Left forelimb (tissue), 1 donor: ENCODE data around the gene BCL11B.

Source experiments
- DNase-seq: peaks from one replicate; pipeline ENCODE4 v3.0.0-alpha.2; 2018; ENCODE audit warnings: low spot score

The BCL11B gene

DNA sequence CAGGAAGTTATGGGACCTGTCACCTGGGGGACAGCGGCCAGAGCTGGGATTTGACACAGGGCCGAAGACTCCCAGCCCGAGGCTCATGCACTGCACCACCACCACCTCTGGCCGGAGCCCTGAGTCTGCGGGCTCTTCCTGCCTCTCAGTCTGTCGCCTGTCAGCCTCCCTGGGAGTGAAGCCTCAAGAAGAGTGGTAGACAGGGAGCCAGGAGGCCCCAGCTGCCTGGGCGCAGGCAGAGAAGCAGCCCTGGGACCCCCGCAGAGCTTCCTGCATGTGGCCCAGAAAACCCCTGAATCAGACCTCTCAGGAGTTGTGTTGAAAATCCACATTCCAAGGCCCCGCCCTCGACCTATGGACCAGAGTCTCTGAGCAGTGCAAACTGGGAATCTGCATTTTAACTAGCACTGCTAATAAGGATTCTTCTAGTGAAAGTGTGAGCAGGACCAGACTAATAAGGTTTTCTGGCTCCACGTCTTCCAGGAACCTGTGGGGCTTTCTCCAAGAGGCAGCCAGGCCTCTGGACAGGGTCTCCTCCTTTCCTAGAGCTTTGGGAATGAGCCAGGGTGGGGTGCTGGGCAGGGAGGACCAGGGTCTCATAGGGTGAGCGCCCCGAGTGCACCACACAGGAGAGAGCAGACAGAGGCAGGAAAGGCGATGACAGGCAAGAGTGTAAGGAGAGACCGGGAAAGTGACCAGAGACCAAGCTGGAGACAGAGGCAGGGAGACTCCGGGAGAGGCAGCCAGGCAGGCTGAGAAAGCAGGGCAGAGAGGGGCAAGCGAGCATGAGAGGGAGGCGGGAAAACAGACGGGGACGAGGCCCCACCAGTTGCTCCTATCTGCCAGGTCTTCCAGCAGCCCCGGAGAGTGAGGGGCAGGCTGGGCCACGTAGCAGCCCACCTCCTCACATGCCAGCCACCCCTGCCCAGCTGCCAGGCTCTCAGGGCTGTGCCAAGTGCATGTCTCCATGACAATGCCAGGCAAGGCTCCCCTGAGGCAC lies 112.4 kb downstream of the BCL11B start:
- peak; percentile 45 for DNase-seq

- DNase-seq, result peak; percentile 41
Measured at GRCh38 chr14:99158646-99159165, 113.3 kb downstream of the BCL11B start.

- no peak for DNase-seq
Measured at GRCh38 chr14:99158150-99158549, 113.8 kb downstream of the BCL11B start.

GRCh38 chr14:99157676-99158075 lies 114.3 kb downstream of the BCL11B start:
- DNase-seq, result peak; percentile 40

- no peak for DNase-seq
Measured at GRCh38 chr14:99157246-99157645, 114.8 kb downstream of the BCL11B start.

- DNase-seq, result no peak
Measured at GRCh38 chr14:99156814-99157213, 115.2 kb downstream of the BCL11B start.

DNA sequence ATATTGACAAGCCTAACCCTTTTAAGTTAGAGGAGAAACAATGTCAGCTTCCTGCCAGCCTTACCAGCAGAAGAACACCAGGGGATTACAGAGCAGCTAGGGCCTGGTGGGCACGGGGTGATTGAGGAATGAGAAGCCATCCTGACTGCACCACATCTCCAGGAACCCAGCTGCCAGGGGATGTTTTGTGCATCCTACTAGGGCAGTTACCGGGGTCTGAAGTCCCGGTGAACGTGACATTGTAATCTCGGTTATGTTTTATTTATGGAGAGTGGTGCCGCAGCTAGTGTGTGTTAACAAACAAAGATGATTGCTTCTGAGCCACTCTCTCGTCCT lies 115.9 kb downstream of the BCL11B start:
- no peak for DNase-seq

GRCh38 chr14:99155173-99156089 lies 116.6 kb downstream of the BCL11B start:
- DNase-seq, result no peak

GRCh38 chr14:99150236-99150635 lies 121.8 kb downstream of the BCL11B start:
- DNase-seq, result no peak

- DNase-seq, result no peak
Measured at GRCh38 chr14:99148861-99149610, 123.0 kb downstream of the BCL11B start.

DNA sequence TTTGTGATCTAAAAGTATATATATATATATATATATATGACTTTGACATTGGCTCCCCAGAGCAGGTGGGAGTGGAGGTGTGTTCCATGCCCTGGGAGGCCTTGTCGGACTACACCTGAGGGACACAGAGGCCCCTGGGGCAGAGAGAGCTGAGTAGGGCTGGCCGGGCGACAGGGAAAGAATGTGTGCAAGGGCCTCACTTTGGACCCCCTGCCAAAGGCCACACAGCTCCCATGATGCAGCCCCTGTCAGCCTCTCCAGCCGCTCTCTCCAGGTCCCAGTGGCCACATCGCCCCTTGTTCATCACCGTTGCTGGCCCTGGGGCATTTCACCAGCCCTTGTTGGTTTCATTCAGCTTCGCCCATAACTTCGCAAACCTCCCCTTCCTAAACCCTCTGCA lies 123.9 kb downstream of the BCL11B start:
- no peak for DNase-seq

DNA sequence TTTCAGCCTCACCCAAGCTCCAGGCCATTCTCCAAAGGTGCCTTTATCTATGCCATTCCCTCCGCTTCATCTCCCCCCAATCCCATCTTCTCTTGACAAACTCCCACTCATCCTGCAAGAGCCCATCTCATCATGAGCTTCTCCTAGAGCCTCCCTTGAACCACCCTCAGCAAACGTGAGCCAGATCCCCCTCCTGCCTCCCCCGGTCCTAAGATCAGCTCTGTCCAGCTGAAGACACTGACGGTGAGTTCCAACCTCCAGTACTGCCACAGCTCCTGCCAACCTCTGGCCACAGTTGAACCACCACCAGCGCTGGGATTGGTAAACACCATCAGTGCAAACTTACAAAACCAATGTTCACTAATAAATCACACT lies 124.6 kb downstream of the BCL11B start:
- DNase-seq, result no peak

DNA sequence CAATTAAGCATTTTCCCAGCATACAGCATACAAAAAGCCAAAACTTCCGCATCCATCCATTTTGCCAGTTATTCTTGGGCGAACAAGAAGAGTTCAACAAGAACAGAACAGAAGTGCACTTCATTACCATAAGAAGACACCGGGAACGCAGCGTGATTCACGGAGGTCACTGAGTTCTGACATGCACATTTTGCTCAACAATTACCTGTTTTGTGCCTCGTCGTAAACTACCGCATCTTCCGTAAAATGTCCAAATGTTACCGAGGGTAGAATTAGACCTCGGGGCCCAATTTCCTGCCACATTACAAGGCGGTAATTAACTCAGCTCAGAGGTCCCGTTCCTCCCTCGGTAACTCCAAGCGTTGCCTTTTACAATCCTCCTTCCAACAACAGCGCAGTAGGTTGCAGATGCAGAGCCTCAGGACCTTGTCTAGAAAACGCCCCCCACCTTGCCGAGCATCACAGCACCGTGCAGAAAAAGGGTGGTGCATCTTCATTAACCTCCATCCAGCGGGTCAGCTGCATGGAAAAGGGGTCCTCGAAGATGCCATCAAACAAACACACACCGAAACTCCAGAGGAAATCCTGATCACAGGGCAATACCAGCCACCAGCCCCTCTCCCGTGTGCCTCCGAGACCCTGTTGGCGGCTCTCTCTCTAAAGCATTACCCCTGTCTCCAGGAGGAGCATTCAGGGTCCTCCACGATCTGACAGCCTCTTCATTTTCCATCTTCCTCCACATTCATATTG lies 125.2 kb downstream of the BCL11B start:
- no peak for DNase-seq

GRCh38 chr14:99145307-99145706 lies 126.7 kb downstream of the BCL11B start:
- no peak for DNase-seq

DNA sequence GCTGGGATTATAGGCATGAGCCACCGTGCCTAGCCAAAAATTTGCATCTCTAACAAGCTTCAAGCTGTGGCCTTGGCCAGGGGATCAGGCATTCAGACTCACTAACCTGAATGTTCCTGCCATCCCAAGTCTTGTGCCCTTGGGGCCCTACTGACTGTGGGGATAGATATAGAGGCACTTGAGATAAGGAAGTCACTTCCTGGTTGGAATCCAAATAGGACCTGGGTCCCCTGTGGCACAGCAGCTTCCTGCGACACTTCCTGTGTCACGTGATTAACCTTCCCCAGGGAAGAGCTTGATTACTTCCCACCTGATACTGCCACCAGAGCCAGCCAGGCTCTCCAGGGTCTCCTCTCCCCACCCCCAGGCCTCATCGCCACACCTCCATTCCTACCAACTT lies 128.2 kb downstream of the BCL11B start:
- DNase-seq, result peak; percentile 31

DNA sequence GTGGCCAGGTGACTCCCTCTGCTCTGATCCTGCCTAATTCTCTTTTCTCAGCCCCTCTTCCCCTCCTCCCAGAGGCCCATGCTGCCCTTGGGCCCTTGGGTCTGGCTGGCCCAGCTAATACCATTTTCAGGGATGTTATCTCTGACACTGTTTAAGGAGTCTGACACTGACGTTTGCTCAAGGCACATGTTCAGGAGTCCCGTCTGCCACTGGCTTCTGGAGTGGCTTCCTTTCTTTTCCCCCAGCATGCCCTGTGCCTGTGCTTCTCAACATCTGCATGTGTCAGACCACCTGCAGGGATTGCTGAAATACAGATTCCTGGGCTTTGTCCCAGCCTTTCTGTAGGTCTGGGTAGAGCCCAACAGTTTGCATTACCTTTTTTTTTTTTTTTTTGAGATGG lies 128.9 kb downstream of the BCL11B start:
- DNase-seq, result no peak

DNA sequence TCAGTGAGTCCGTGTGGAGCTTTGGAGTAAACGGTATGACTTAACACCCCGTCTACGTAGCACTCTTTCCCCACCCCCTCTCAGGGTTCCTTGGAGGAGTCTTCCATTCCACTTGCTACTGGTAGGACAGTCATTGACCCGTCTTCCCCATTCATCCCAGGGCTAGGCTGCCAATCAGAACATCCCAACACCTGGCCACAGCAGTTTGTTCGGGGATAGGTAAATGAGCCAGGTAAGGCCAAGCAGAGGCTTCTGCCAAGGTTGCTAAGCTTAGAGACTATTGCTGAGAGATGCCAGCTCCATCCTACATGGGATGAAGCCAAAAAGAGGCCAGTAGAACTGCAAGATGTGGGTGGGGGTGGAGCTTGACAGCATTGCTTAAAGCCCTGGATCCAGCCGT lies 130.8 kb downstream of the BCL11B start:
- no peak for DNase-seq

GRCh38 chr14:99138999-99139865 lies 132.8 kb downstream of the BCL11B start:
- no peak for DNase-seq

GRCh38 chr14:99137913-99138571 lies 134.0 kb downstream of the BCL11B start:
- no peak for DNase-seq
